SU-DHL-6 (cell line): Measurements from ENCODE around the gene MST1R.

ENCODE experiments used
- H2AFZ ChIP-seq: fragments of 200-600 bp; sonication (generic); 2 replicates; pipeline ENCODE4 v1.6.1; 2014; ENCODE audit warnings: low read depth, mild to moderate bottlenecking, moderate library complexity, mixed read lengths, antibody characterized with exemption, low read length; ENCODE audit not compliant: severe bottlenecking
- H3F3A ChIP-seq: fragments of 200-600 bp; shearing (Covaris generic); 2 replicates; pipeline ENCODE4 v1.6.0; 2016; ENCODE audit warnings: antibody characterized with exemption, mild to moderate bottlenecking; ENCODE audit not compliant: insufficient read depth
- H3K27ac ChIP-seq: fragments of 200-600 bp; sonication (generic); 2 replicates; pipeline ENCODE4 v1.5.1; 2016; ENCODE audit warnings: low read depth, mild to moderate bottlenecking, low read length, moderate library complexity, mixed read lengths
- H3K27me3 ChIP-seq: fragments of 200-600 bp; sonication (generic), shearing (Covaris generic); 2 replicates; pipeline ENCODE4 v1.6.0; 2014; ENCODE audit warnings: mild to moderate bottlenecking, low read length
- H3K36me3 ChIP-seq: fragments of 200-600 bp; sonication (generic); 2 replicates; pipeline ENCODE4 v1.6.1; 2014; ENCODE audit warnings: mild to moderate bottlenecking, low read length, mixed read lengths
- H3K4me2 ChIP-seq: fragments of 300-600, 200-600 bp; shearing (Covaris generic), sonication (generic); 2 replicates; pipeline ENCODE4 v1.6.0; 2014; ENCODE audit warnings: low read length, low read depth, mild to moderate bottlenecking; ENCODE audit not compliant: poor library complexity, severe bottlenecking
- H3K4me3 ChIP-seq: fragments of 200-600 bp; sonication (generic); 2 replicates; pipeline ENCODE4 v1.5.1; 2014; ENCODE audit warnings: antibody characterized with exemption, low read length, mild to moderate bottlenecking, mixed read lengths; ENCODE audit not compliant: insufficient read depth, poor library complexity, severe bottlenecking
- H3K79me2 ChIP-seq: fragments of 200-600 bp; sonication (generic); 2 replicates; pipeline ENCODE4 v1.6.1; 2014; ENCODE audit warnings: mild to moderate bottlenecking, low read length, moderate library complexity; ENCODE audit not compliant: insufficient read depth
- H3K9ac ChIP-seq: fragments of 200-600 bp; sonication (generic); 2 replicates; pipeline ENCODE4 v1.7.0; 2014; ENCODE audit warnings: mild to moderate bottlenecking, low read length
- H3K9me2 ChIP-seq: fragments of 200-600 bp; sonication (generic); replicated peaks from 2 replicates; pipeline ENCODE4 v1.6.1; 2014; ENCODE audit warnings: low read length; ENCODE audit not compliant: insufficient read depth
- H3K9me3 ChIP-seq: fragments of 200-600 bp; sonication (generic); 2 replicates; pipeline ENCODE4 v1.6.1; 2014; ENCODE audit warnings: low read length, mixed read lengths; ENCODE audit not compliant: insufficient read depth
- H4K20me1 ChIP-seq: fragments of 200-600 bp; sonication (generic); 2 replicates; pipeline ENCODE4 v1.6.1; 2014; ENCODE audit warnings: low read depth, mild to moderate bottlenecking, antibody characterized with exemption, low read length, moderate library complexity, mixed read lengths
- EZH2phosphoT487 ChIP-seq: fragments of 200-600 bp; sonication (generic), shearing (Covaris generic); conservative IDR thresholded peaks from 2 replicates; pipeline ENCODE4 v1.6.1; 2018; ENCODE audit warnings: mild to moderate bottlenecking, antibody characterized with exemption, low read length, moderate library complexity, mixed read lengths
- TF ChIP-seq, protein P1 (sequence below): fragments of 200-600 bp; sonication (generic); IDR thresholded peaks from one replicate; pipeline ENCODE4 v1.5.1; 2017; ENCODE audit warnings: antibody characterized with exemption, mild to moderate bottlenecking, low read length, moderate library complexity; ENCODE audit not compliant: insufficient read depth, poor library complexity, severe bottlenecking

Gene MST1R

DNA sequence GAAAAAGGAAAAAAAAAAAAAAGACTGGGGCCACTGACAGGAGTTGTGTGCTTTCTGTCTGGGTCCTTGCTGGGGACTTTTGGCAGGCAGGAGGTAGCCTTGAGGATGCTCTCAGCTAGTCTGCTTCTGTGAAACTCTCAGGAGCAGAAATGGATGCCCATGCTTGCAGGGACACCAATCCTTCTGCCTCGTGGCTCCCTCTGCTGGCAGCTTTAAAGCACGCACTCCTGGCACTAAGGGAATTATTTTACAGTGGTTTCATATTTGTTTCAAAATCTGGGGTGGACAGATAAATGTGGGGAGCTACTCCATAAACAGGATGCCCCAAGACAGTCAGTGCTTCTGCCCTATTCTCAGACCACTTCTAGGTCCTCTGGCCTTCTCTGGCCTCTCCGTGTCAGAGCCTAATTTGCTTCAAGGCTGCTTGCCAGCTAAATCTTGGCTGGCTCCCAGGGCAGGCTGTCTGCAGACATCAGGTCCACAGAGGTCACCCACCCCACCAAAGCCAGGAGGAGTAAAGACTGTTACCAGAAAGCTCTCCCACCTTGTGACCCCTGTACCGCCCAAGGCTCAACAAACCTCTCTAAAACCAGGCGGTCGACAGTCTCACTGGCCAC lies 64.4 kb downstream of the MST1R start:
- Histone ChIP-seq H3K36me3 (no peaks in the 10 kb centered on the region), H3K27me3 (no peaks in the 10 kb centered on the region), H3K9ac (no peak overlapping the region), H3F3A (no peaks in the 10 kb centered on the region), H3K79me2 (no peaks in the 10 kb centered on the region), H2AFZ (no peak overlapping the region), H3K4me2 (no peak overlapping the region), H3K4me3 (no peak overlapping the region), H3K9me2 (no peaks in the 10 kb centered on the region), H4K20me1 (no peaks in the 10 kb centered on the region), H3K9me3 (no peaks in the 10 kb centered on the region), H3K27ac (no peak overlapping the region)
- TF ChIP-seq EZH2phosphoT487 = no peak
- TF ChIP-seq, protein P1, sequence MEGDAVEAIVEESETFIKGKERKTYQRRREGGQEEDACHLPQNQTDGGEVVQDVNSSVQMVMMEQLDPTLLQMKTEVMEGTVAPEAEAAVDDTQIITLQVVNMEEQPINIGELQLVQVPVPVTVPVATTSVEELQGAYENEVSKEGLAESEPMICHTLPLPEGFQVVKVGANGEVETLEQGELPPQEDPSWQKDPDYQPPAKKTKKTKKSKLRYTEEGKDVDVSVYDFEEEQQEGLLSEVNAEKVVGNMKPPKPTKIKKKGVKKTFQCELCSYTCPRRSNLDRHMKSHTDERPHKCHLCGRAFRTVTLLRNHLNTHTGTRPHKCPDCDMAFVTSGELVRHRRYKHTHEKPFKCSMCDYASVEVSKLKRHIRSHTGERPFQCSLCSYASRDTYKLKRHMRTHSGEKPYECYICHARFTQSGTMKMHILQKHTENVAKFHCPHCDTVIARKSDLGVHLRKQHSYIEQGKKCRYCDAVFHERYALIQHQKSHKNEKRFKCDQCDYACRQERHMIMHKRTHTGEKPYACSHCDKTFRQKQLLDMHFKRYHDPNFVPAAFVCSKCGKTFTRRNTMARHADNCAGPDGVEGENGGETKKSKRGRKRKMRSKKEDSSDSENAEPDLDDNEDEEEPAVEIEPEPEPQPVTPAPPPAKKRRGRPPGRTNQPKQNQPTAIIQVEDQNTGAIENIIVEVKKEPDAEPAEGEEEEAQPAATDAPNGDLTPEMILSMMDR = peak; percentile 91
